MM.1S (cell line): ENCODE measurements around the gene FAM234B.

Source experiments
- DNase-seq: peaks from one replicate; pipeline ENCODE4 v3.0.0-alpha.2; 2015
- H2AFZ ChIP-seq: fragments of 300-600 bp; sonication (generic); 2 replicates; pipeline ENCODE4 v1.6.0; 2016; ENCODE audit warnings: antibody characterized with exemption, low read length
- H3F3A ChIP-seq: fragments of 300-600 bp; sonication (generic); 2 replicates; pipeline ENCODE4 v1.6.1; 2016; ENCODE audit warnings: mild to moderate bottlenecking, antibody characterized with exemption, low read length, moderate library complexity, mixed read lengths; ENCODE audit not compliant: insufficient read depth
- H3K27ac ChIP-seq: fragments of 300-600 bp; sonication (generic); 2 replicates; pipeline ENCODE4 v1.5.1; 2016; ENCODE audit warnings: mild to moderate bottlenecking, low read length
- H3K27me3 ChIP-seq: fragments of 300-600 bp; sonication (generic); replicated peaks from 2 replicates; pipeline ENCODE4 v1.6.0; 2016; ENCODE audit warnings: low read length; ENCODE audit not compliant: insufficient read depth
- H3K36me3 ChIP-seq: fragments of 300-600 bp; sonication (generic); replicated peaks from 2 replicates; pipeline ENCODE4 v1.6.1; 2016; ENCODE audit warnings: mild to moderate bottlenecking, low read length, mixed read lengths; ENCODE audit not compliant: insufficient read depth
- H3K4me1 ChIP-seq: fragments of 300-600 bp; sonication (generic); 2 replicates; pipeline ENCODE4 v1.6.1; 2016; ENCODE audit warnings: low read length, mixed read lengths
- H3K4me2 ChIP-seq: fragments of 300-600 bp; sonication (generic); 2 replicates; pipeline ENCODE4 v1.6.0; 2016; ENCODE audit warnings: low read depth, low read length
- H3K4me3 ChIP-seq: fragments of 300-600 bp; sonication (generic); 2 replicates; pipeline ENCODE4 v1.5.1; 2016; ENCODE audit warnings: low read length, mixed read lengths
- H3K79me2 ChIP-seq: fragments of 300-600 bp; sonication (generic); 2 replicates; pipeline ENCODE4 v1.6.1; 2016; ENCODE audit warnings: mixed run types, low read length, mixed read lengths
- H3K9ac ChIP-seq: fragments of 300-600 bp; sonication (generic); 2 replicates; pipeline ENCODE4 v1.6.1; 2016; ENCODE audit warnings: low read length, mixed read lengths
- H3K9me2 ChIP-seq: fragments of 300-600 bp; sonication (generic); replicated peaks from 2 replicates; pipeline ENCODE4 v1.6.1; 2016; ENCODE audit warnings: mild to moderate bottlenecking, low read length, mixed read lengths; ENCODE audit not compliant: insufficient read depth
- H3K9me3 ChIP-seq: fragments of 300-600 bp; sonication (generic); replicated peaks from 2 replicates; pipeline ENCODE4 v1.6.1; 2016; ENCODE audit warnings: mild to moderate bottlenecking, low read length, mixed read lengths; ENCODE audit not compliant: insufficient read depth
- H4K20me1 ChIP-seq: fragments of 300-600 bp; sonication (generic); 2 replicates; pipeline ENCODE4 v1.6.1; 2016; ENCODE audit warnings: mild to moderate bottlenecking, low read length, moderate library complexity, mixed read lengths; ENCODE audit not compliant: insufficient read depth
- EZH2 ChIP-seq: fragments of 300-600 bp; sonication (generic); optimal IDR thresholded peaks from 2 replicates; pipeline ENCODE3; 2017; ENCODE audit warnings: low read depth, mild to moderate bottlenecking, antibody characterized with exemption, low read length, mixed read lengths
- EZH2phosphoT487 ChIP-seq: fragments of 300-600 bp; sonication (generic); IDR thresholded peaks from 2 replicates; pipeline ENCODE4 v1.6.1; 2018; ENCODE audit warnings: antibody characterized with exemption, low read length
- TF ChIP-seq, protein P1 (sequence below): fragments of 300-600 bp; sonication (generic); IDR thresholded peaks from 2 replicates; pipeline ENCODE4 v1.5.1; 2016; ENCODE audit warnings: antibody characterized with exemption, low read length, mixed read lengths

Gene FAM234B

DNA sequence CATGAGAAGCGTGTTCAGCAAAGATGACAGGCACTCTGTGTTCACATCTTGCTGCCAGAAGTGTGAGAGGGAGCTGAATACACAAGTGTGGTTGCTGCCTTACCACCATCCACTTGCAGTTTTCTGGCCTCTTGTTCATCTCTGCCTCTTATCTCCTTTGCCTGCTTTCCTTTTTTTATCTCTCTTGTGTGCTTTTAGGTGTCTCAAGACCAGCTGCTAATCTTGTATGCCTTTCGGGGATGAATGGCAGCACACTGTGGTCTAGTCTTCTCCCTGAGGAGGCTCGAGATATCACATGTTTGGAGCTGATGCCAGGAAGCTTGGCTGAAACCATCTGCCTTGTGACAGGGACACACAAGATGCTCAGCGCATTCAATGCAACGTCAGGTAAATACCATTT lies 17.2 kb downstream of the FAM234B start:
- H3K4me3 ChIP-seq = no peak overlapping the region
- no peaks in the 10 kb centered on the region for H3K9me2 ChIP-seq
- DNase-seq = no peak
- H3K27me3 ChIP-seq = no peaks in the 10 kb centered on the region
- no peaks in the 10 kb centered on the region for H3K79me2 ChIP-seq
- TF ChIP-seq, protein P1, sequence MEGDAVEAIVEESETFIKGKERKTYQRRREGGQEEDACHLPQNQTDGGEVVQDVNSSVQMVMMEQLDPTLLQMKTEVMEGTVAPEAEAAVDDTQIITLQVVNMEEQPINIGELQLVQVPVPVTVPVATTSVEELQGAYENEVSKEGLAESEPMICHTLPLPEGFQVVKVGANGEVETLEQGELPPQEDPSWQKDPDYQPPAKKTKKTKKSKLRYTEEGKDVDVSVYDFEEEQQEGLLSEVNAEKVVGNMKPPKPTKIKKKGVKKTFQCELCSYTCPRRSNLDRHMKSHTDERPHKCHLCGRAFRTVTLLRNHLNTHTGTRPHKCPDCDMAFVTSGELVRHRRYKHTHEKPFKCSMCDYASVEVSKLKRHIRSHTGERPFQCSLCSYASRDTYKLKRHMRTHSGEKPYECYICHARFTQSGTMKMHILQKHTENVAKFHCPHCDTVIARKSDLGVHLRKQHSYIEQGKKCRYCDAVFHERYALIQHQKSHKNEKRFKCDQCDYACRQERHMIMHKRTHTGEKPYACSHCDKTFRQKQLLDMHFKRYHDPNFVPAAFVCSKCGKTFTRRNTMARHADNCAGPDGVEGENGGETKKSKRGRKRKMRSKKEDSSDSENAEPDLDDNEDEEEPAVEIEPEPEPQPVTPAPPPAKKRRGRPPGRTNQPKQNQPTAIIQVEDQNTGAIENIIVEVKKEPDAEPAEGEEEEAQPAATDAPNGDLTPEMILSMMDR = no peak
- TF ChIP-seq EZH2 (no peak), EZH2phosphoT487 (no peak)
- H3K27ac ChIP-seq = no peak overlapping the region
- no peak overlapping the region for H3K4me2 ChIP-seq
- H3K9me3 ChIP-seq = no peaks in the 10 kb centered on the region
- H3K9ac ChIP-seq = no peak overlapping the region
- H4K20me1 ChIP-seq = no peaks in the 10 kb centered on the region
- no peaks in the 10 kb centered on the region for H3F3A ChIP-seq
- no peak overlapping the region for H2AFZ ChIP-seq
- no peaks in the 10 kb centered on the region for H3K4me1 ChIP-seq
- H3K36me3 ChIP-seq = no peaks in the 10 kb centered on the region; the same call in 1 of the 2 replicates

DNA sequence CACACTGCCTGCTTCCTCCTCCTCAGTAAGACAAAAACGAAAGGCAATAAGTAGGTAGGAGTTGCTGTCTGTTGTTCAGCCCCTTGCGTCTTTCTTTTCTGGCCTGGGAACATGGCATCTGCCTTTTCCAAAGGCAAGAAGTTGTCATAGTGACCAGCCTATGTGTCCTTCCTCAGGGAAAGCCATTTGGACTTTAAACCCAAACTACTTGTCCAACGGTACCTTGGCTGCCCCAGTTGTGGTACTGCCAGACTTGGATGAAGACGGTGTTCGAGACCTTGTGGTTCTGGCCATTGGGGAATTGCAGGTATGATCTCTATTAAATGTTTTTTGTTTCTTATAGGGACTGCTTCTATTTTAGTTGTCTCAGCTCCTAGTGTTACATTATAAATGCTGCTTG lies 18.5 kb downstream of the FAM234B start:
- Histone ChIP-seq H3K4me1 (no peaks in the 10 kb centered on the region), H3F3A (no peaks in the 10 kb centered on the region), H3K9me2 (no peaks in the 10 kb centered on the region), H3K27me3 (no peaks in the 10 kb centered on the region), H3K36me3 (no peaks in the 10 kb centered on the region; the same call in 1 of the 2 replicates), H4K20me1 (no peaks in the 10 kb centered on the region), H3K4me3 (no peak overlapping the region), H3K27ac (no peak overlapping the region), H3K9me3 (no peaks in the 10 kb centered on the region), H2AFZ (no peak overlapping the region), H3K79me2 (no peaks in the 10 kb centered on the region), H3K4me2 (no peak overlapping the region), H3K9ac (no peak overlapping the region)
- TF ChIP-seq EZH2 (no peak), EZH2phosphoT487 (no peak)
- TF ChIP-seq, protein P1 = no peak
- no peak for DNase-seq

DNA sequence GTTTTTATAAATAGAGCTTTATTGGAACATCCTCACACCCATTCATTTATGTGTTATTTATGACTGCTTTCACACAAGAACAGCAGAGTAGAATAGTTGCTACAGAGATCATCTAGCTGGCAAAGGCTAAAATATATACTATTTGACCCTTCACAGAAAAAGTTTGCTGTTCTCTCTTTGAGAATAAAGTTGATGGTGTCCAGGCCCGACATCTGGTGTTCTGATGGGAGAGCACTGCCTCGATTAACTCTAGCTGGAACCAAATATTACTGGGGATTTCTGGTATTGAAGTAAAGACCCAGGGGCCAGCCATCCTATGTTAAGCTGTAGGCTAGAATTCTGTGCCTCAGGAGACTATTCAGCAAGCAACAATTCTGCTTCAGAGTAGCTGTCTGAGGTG lies 21.8 kb downstream of the FAM234B start:
- Histone ChIP-seq H3K4me2 (no peak overlapping the region), H3K4me1 (peaks cover 9% of the 10 kb centered on the region), H3K36me3 (no peaks in the 10 kb centered on the region), H3K27me3 (no peaks in the 10 kb centered on the region), H3K9me2 (no peaks in the 10 kb centered on the region), H3K9me3 (no peaks in the 10 kb centered on the region), H4K20me1 (no peaks in the 10 kb centered on the region), H3K4me3 (no peak overlapping the region), H3F3A (peaks cover 5% of the 10 kb centered on the region), H3K9ac (no peak overlapping the region), H3K79me2 (no peaks in the 10 kb centered on the region), H3K27ac (no peak overlapping the region), H2AFZ (no peak overlapping the region)
- DNase-seq = no peak
- TF ChIP-seq, protein P1 = no peak
- TF ChIP-seq EZH2phosphoT487 (no peak), EZH2 (no peak)
